ENCODE measurements around the gene SGMS1.

DNA sequence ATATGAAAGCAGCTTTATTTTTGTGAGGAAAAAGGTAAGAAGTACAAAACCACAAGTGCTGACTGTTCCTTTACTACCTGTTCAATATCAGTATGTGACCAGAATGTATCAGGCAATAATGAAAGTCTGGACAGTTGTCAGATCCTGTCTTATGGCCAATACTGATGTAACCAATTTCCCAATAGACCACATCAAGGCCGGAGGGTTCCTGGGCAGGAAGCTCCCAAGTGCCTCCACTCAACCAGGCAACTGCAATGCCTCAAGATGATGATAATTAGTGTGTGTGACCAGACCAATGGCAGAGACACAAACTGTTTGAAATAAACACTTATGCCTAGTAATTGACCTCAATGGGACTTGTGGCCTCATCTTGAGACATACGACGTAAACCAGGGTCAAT lies 223.1 kb downstream of the SGMS1 start:
- TF ChIP-seq, protein P1, sequence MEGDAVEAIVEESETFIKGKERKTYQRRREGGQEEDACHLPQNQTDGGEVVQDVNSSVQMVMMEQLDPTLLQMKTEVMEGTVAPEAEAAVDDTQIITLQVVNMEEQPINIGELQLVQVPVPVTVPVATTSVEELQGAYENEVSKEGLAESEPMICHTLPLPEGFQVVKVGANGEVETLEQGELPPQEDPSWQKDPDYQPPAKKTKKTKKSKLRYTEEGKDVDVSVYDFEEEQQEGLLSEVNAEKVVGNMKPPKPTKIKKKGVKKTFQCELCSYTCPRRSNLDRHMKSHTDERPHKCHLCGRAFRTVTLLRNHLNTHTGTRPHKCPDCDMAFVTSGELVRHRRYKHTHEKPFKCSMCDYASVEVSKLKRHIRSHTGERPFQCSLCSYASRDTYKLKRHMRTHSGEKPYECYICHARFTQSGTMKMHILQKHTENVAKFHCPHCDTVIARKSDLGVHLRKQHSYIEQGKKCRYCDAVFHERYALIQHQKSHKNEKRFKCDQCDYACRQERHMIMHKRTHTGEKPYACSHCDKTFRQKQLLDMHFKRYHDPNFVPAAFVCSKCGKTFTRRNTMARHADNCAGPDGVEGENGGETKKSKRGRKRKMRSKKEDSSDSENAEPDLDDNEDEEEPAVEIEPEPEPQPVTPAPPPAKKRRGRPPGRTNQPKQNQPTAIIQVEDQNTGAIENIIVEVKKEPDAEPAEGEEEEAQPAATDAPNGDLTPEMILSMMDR (IDR thresholded peaks at IDR 0.05) = no peak
- TF ChIP-seq EP300 (IDR thresholded peaks at IDR 0.05; ENCODE audit: low read depth) = no peak
- no peak for TF ChIP-seq POLR2A (IDR thresholded peaks at IDR 0.05)

All from transverse colon (tissue), 3 donors.